LNCAP (cell line): ENCODE measurements around the gene SMG7.

Experiments used
- TF ChIP-seq, protein P1 (sequence below): fragments of 450-650 bp; IDR thresholded peaks from 2 replicates; pipeline ENCODE4 v1.5.1; 2017; ENCODE audit warnings: mild to moderate bottlenecking

Gene SMG7

DNA sequence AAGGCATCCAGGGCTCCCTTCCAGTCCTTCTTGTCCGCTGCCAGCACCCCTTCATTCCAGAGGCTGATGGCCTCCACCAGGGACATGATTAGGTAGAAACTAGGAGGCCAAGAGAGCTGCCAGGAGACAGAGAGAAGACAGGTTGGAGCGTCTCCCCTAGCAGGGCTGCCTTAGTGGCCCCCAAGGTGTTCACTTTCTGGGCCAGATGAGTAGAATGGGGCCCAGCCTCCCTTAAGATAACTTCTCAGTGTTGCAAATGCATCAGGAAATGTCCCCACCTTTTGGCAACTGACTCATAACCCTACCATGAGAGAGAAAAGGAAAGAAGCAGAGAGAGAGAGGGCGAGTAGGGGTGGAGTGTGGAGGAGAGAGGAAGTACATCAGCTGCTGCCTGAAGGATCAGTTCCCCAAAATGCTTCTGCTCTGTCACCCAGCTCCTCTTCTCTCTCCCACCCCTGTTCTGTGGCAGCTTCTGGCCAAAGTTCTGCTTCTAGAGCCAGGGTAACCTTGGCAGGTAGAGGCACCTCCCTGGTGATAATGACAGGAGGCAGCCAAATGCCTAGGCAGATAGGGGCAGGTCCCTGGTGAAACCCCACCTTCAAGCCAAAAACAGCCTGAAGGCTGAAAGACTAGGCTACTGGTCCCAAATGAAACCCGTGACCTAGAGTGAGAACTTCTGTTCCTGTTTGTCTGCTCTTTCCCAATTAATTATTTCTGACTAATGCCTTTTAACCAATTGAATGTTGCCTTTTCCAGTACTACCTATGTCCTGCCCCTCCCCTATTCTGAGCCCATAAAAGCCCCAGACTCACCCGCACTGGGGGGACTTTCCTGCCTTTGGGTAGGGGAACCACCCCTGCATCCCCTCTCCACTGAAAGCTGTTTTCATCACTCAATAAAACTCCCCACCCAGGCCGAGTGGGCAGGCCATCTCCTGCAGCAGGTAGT, 118.2 kb downstream of the SMG7 start, which contains the start of gene NCF2:
Gene NCF2, minus strand, starts transcription at position 216 of the 948 bp plus-strand sequence. Its CDS starts 130 bp downstream, at position 86.
- TF ChIP-seq, protein P1, sequence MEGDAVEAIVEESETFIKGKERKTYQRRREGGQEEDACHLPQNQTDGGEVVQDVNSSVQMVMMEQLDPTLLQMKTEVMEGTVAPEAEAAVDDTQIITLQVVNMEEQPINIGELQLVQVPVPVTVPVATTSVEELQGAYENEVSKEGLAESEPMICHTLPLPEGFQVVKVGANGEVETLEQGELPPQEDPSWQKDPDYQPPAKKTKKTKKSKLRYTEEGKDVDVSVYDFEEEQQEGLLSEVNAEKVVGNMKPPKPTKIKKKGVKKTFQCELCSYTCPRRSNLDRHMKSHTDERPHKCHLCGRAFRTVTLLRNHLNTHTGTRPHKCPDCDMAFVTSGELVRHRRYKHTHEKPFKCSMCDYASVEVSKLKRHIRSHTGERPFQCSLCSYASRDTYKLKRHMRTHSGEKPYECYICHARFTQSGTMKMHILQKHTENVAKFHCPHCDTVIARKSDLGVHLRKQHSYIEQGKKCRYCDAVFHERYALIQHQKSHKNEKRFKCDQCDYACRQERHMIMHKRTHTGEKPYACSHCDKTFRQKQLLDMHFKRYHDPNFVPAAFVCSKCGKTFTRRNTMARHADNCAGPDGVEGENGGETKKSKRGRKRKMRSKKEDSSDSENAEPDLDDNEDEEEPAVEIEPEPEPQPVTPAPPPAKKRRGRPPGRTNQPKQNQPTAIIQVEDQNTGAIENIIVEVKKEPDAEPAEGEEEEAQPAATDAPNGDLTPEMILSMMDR: no peak

DNA sequence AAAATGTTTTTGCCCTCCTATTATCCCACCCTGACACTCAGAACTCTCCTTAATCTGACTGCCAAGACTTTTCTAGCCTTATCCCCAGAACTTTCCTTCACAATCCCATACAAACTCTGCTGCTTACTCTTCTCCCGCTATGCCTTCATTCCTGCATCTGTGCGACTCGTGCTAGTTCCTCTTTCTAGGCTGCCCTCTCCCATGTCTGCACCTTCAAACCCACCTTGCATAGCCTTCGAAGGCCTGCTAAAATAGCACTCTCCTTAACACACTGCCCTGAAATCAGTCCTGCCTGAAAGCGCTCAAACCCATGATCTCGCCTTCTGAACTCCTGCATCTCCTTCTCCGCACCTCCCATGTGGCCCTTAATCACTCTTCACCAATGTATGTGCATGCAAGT, 120.4 kb downstream of the SMG7 start:
- TF ChIP-seq, protein P1: no peak

DNA sequence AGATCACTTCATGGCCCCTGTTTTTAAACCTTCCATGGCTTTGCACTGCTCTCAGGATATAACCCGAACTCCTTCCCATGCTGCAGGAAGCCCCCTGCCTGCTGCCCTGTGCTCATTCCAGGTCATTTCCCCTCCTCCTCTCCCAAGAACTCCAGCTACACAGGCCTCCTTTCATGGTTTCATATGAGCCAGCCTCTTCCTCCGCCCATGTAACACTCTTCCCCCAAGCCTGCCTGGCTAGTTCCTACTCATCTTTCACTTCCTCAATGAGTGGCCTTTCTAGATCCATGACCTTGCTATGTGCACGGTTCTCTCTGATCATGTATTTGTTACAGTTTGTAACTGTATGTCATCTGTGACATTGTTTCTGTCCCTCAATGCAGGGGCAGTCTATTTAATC, 121.1 kb downstream of the SMG7 start:
- TF ChIP-seq, protein P1: no peak

DNA sequence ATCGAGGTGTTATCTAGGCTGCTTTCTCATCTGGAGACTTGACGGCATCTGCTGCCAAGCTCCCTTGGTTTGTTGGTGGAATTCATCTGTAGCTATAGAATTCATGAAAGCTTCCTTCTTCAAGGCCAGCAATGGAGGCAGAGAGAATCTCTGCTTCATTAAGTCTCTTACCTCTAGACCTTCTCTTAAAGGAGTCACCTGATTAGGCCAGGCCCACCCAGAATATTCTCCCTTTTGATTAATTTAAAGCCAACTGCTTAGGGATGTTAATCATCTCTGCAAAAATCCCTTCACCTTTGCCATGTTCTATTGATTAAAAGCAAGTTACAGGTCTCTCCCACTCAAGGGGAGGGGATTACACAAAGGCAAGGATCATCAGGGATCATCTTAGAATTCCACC, 123.2 kb downstream of the SMG7 start:
- TF ChIP-seq, protein P1: no peak

DNA sequence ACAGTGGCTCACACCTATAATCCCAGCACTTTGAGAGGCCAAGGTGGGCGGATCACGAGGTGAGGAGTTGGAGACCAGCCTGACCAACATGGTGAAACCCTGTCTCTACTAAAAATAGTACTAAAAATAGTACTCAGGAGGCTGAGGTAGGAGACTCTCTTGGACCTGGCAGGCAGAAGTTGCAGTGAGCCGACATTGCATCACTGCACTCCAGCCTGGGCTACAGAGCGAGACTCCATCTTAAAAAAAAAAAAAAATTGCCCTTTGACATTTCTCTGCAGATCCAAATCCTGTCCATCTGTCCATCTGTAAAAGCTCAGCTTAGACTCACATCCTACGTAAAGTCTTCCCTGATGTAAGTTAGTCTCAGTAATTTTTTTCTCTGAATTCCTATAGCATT, 124.2 kb downstream of the SMG7 start:
- TF ChIP-seq, protein P1: no peak

DNA sequence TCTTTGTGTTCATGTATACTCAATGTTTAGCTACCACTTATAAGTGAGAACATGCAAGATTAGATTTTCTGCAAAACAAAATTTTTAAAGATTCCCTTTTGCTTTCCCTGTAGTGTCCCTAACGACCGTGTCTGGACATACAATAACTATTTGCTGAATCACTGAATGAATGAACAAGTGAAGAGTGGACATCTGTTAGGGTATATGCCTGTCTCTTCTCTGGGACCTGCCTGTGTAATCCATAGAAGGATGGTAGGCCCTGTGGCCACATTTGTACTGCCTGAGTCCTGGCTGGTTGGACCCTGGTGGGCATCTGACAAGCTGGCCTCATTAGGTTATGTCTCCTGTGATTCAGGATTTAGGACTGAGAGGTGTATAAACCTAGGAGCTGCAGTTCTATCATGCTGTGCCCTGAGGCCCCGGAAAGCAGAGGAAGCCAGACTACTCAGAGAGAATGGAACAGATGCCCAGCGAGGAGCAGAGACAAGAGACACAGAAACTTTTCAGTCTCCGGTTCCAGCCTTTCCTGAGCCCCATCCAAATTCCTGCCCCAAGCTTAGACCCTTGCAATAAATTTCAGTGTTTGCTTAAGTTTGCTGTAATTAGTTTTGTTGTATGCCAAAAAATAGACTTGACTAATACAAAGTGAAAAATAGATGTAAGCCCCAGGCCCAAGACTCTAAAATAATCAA, 125.5 kb downstream of the SMG7 start:
- TF ChIP-seq, protein P1: no peak

DNA sequence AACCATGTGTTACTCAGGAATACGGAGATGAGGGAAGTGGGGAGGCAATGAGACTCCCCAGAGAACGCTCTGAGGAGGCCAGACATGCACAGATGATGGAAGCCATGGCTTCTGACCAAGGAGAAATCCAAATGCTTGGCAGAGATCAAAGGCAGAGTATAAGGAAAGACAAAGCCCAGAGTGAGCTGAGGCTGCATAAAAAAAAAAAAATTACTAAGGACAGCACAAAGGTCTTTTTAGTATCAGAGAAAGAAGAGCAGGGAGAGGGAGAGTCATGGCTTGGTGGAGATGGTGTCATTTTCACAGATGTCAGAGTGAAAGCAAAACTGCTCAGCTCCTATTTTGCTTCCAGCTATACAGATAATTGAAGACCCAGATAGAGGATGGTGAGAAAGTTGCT, 126.1 kb downstream of the SMG7 start:
- TF ChIP-seq, protein P1: no peak
